Fibroblast of lung (primary cell): Measurements from ENCODE around the gene EDEM2.

ENCODE experiments used
- CTCF ChIP-seq, 2 donors: IDR thresholded peaks in 1 of 2; conservative IDR thresholded peaks in 1 of 2; 1 replicate in 1 of 2; 2 replicates in 1 of 2; pipeline ENCODE4 v1.5.1; 2011 to 2012; ENCODE audit warnings: low read length in 2 of 2, control low read depth in 1 of 2, inconsistent platforms in 1 of 2, low read depth in 1 of 2, mild to moderate bottlenecking in 1 of 2
- EZH2 ChIP-seq: IDR thresholded peaks from 2 replicates; pipeline ENCODE4 v1.5.1; 2012; ENCODE audit warnings: low read length, control low read depth, mild to moderate bottlenecking; ENCODE audit errors: missing control alignments

GRCh38 chr20:35115606-35116005 lies 31.5 kb downstream of the EDEM2 start:
- TF ChIP-seq CTCF (conservative IDR thresholded peaks at IDR 0.05 in 1 of 2, IDR thresholded peaks at IDR 0.05 in 1 of 2; ENCODE audit: low read depth in 1 of 2, low read length in 2 of 2) = no peak
- TF ChIP-seq EZH2 = no peak
